SU-DHL-6 (cell line): ENCODE measurements around the gene BAIAP2L1.

Experiments used
- H2AFZ ChIP-seq: fragments of 200-600 bp; sonication (generic); 2 replicates; pipeline ENCODE4 v1.6.1; 2014; ENCODE audit warnings: low read depth, mild to moderate bottlenecking, moderate library complexity, mixed read lengths, antibody characterized with exemption, low read length; ENCODE audit not compliant: severe bottlenecking
- H3F3A ChIP-seq: fragments of 200-600 bp; shearing (Covaris generic); 2 replicates; pipeline ENCODE4 v1.6.0; 2016; ENCODE audit warnings: antibody characterized with exemption, mild to moderate bottlenecking; ENCODE audit not compliant: insufficient read depth
- H3K27ac ChIP-seq: fragments of 200-600 bp; sonication (generic); 2 replicates; pipeline ENCODE4 v1.5.1; 2016; ENCODE audit warnings: low read depth, mild to moderate bottlenecking, low read length, moderate library complexity, mixed read lengths
- H3K27me3 ChIP-seq: fragments of 200-600 bp; sonication (generic), shearing (Covaris generic); 2 replicates; pipeline ENCODE4 v1.6.0; 2014; ENCODE audit warnings: mild to moderate bottlenecking, low read length
- H3K36me3 ChIP-seq: fragments of 200-600 bp; sonication (generic); 2 replicates; pipeline ENCODE4 v1.6.1; 2014; ENCODE audit warnings: mild to moderate bottlenecking, low read length, mixed read lengths
- H3K4me2 ChIP-seq: fragments of 300-600, 200-600 bp; shearing (Covaris generic), sonication (generic); 2 replicates; pipeline ENCODE4 v1.6.0; 2014; ENCODE audit warnings: low read length, low read depth, mild to moderate bottlenecking; ENCODE audit not compliant: poor library complexity, severe bottlenecking
- H3K4me3 ChIP-seq: fragments of 200-600 bp; sonication (generic); 2 replicates; pipeline ENCODE4 v1.5.1; 2014; ENCODE audit warnings: antibody characterized with exemption, low read length, mild to moderate bottlenecking, mixed read lengths; ENCODE audit not compliant: insufficient read depth, poor library complexity, severe bottlenecking
- H3K79me2 ChIP-seq: fragments of 200-600 bp; sonication (generic); 2 replicates; pipeline ENCODE4 v1.6.1; 2014; ENCODE audit warnings: mild to moderate bottlenecking, low read length, moderate library complexity; ENCODE audit not compliant: insufficient read depth
- H3K9ac ChIP-seq: fragments of 200-600 bp; sonication (generic); 2 replicates; pipeline ENCODE4 v1.7.0; 2014; ENCODE audit warnings: mild to moderate bottlenecking, low read length
- H3K9me2 ChIP-seq: fragments of 200-600 bp; sonication (generic); replicated peaks from 2 replicates; pipeline ENCODE4 v1.6.1; 2014; ENCODE audit warnings: low read length; ENCODE audit not compliant: insufficient read depth
- H3K9me3 ChIP-seq: fragments of 200-600 bp; sonication (generic); 2 replicates; pipeline ENCODE4 v1.6.1; 2014; ENCODE audit warnings: low read length, mixed read lengths; ENCODE audit not compliant: insufficient read depth
- H4K20me1 ChIP-seq: fragments of 200-600 bp; sonication (generic); 2 replicates; pipeline ENCODE4 v1.6.1; 2014; ENCODE audit warnings: low read depth, mild to moderate bottlenecking, antibody characterized with exemption, low read length, moderate library complexity, mixed read lengths
- EZH2phosphoT487 ChIP-seq: fragments of 200-600 bp; sonication (generic), shearing (Covaris generic); conservative IDR thresholded peaks from 2 replicates; pipeline ENCODE4 v1.6.1; 2018; ENCODE audit warnings: mild to moderate bottlenecking, antibody characterized with exemption, low read length, moderate library complexity, mixed read lengths
- TF ChIP-seq, protein P1 (sequence below): fragments of 200-600 bp; sonication (generic); IDR thresholded peaks from one replicate; pipeline ENCODE4 v1.5.1; 2017; ENCODE audit warnings: antibody characterized with exemption, mild to moderate bottlenecking, low read length, moderate library complexity; ENCODE audit not compliant: insufficient read depth, poor library complexity, severe bottlenecking

Gene BAIAP2L1

DNA sequence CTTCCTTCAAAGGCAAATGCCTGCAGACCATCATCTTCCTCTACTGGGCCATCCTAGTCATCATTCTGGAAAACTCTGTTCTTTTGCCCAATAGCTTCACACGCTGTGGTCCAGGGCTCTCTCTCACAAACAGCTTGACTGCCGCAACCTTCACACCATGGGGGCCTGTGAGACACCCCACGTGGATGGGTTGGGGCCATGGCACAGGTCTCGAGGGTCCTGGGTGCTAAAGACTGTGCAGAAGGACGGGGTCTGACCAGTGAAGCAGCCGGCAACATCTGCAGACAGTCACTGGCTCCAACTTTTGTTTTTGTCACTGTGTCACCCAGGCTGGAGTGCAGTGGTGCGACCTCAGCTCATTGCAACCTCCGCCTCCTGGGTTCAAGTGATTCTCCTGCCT, 91.3 kb downstream of the BAIAP2L1 start:
- H3K9me3 ChIP-seq = no peaks in the 10 kb centered on the region
- H3F3A ChIP-seq = no peaks in the 10 kb centered on the region
- TF ChIP-seq EZH2phosphoT487 = no peak
- TF ChIP-seq, protein P1, sequence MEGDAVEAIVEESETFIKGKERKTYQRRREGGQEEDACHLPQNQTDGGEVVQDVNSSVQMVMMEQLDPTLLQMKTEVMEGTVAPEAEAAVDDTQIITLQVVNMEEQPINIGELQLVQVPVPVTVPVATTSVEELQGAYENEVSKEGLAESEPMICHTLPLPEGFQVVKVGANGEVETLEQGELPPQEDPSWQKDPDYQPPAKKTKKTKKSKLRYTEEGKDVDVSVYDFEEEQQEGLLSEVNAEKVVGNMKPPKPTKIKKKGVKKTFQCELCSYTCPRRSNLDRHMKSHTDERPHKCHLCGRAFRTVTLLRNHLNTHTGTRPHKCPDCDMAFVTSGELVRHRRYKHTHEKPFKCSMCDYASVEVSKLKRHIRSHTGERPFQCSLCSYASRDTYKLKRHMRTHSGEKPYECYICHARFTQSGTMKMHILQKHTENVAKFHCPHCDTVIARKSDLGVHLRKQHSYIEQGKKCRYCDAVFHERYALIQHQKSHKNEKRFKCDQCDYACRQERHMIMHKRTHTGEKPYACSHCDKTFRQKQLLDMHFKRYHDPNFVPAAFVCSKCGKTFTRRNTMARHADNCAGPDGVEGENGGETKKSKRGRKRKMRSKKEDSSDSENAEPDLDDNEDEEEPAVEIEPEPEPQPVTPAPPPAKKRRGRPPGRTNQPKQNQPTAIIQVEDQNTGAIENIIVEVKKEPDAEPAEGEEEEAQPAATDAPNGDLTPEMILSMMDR = no peak
- H3K9ac ChIP-seq = no peak overlapping the region
- no peak overlapping the region for H3K27ac ChIP-seq
- no peaks in the 10 kb centered on the region for H3K79me2 ChIP-seq
- no peaks in the 10 kb centered on the region for H4K20me1 ChIP-seq
- no peaks in the 10 kb centered on the region for H3K9me2 ChIP-seq
- no peaks in the 10 kb centered on the region for H3K27me3 ChIP-seq
- H3K4me3 ChIP-seq = no peak overlapping the region
- no peaks in the 10 kb centered on the region for H3K36me3 ChIP-seq
- no peak overlapping the region for H2AFZ ChIP-seq
- no peak overlapping the region for H3K4me2 ChIP-seq

GRCh38 chr7:98307971-98308466, 92.9 kb downstream of the BAIAP2L1 start:
- TF ChIP-seq, protein P1 = no peak
- TF ChIP-seq EZH2phosphoT487 = no peak
- Histone ChIP-seq H3K9me2 (no peaks in the 10 kb centered on the region), H2AFZ (no peak overlapping the region), H3K4me2 (no peak overlapping the region), H4K20me1 (no peaks in the 10 kb centered on the region), H3K27me3 (no peaks in the 10 kb centered on the region), H3K9me3 (no peaks in the 10 kb centered on the region), H3K36me3 (no peaks in the 10 kb centered on the region), H3F3A (no peaks in the 10 kb centered on the region), H3K9ac (no peak overlapping the region), H3K4me3 (no peak overlapping the region), H3K27ac (no peak overlapping the region), H3K79me2 (no peaks in the 10 kb centered on the region)

GRCh38 chr7:98305951-98306535, 94.8 kb downstream of the BAIAP2L1 start:
- H3K27me3 ChIP-seq = no peaks in the 10 kb centered on the region
- no peak for TF ChIP-seq EZH2phosphoT487
- TF ChIP-seq, protein P1 = no peak
- H3K4me3 ChIP-seq = no peak overlapping the region
- H2AFZ ChIP-seq = no peak overlapping the region
- no peaks in the 10 kb centered on the region for H3K9me3 ChIP-seq
- H3K79me2 ChIP-seq = no peaks in the 10 kb centered on the region
- no peak overlapping the region for H3K27ac ChIP-seq
- H3K4me2 ChIP-seq = no peak overlapping the region
- H3F3A ChIP-seq = no peaks in the 10 kb centered on the region
- no peaks in the 10 kb centered on the region for H3K9me2 ChIP-seq
- no peaks in the 10 kb centered on the region for H4K20me1 ChIP-seq
- no peaks in the 10 kb centered on the region for H3K36me3 ChIP-seq
- H3K9ac ChIP-seq = no peak overlapping the region
